Panc1 (cell line): Measurements from ENCODE around the gene PER3. TPM values are rescaled to one million over a fixed set of nuclear protein-coding genes. Genes with fewer than 3 reads are reported as not detected.
A peak's percentile ranks its signal among the peaks of the same experiment; 100 is the strongest.

ENCODE experiments used
- ATAC-seq: fragments of 200-7000 bp; cut with Tn5 transposase; 2 replicates; pipeline ENCODE4 v1.9.1; 2020; ENCODE audit warnings: mild to moderate bottlenecking, moderate library complexity
- BruUV-seq: library from RNA; stranded (reverse); fragments of 400-500 nt; replicated peaks from 2 replicates; lab custom pipeline; 2021; lab: Mats Ljungman, UMichigan
- CTCF ChIA-PET: fragments of 300-600 bp; sonication (Branson Sonifier 250); formaldehyde crosslinking; loops from one replicate; lab custom pipeline; 2022; ENCODE audit warnings: antibody characterized with exemption; lab: Charles Lee
- POLR2A ChIA-PET: fragments of 300-600 bp; sonication (Branson Sonifier 250); formaldehyde crosslinking; loops from one replicate; lab custom pipeline; 2022; ENCODE audit warnings: antibody characterized with exemption; lab: Charles Lee
- DNase-seq: peaks from one replicate; pipeline ENCODE4 v3.0.0-alpha.2; 2010; ENCODE audit warnings: low read depth, low spot score
- H3K27ac ChIP-seq: 2 replicates; pipeline ENCODE4 v1.5.1; 2011; ENCODE audit warnings: mild to moderate bottlenecking, low read length, inconsistent platforms
- H3K27me3 ChIP-seq: fragments of 200-500 bp; sonication (Bioruptor generic); 2 replicates; pipeline ENCODE4 v1.6.0; 2014; ENCODE audit warnings: low read length, inconsistent platforms; ENCODE audit not compliant: control insufficient read depth, insufficient read depth
- H3K36me3 ChIP-seq: fragments of 200-500 bp; sonication (Bioruptor generic); 2 replicates; pipeline ENCODE4 v1.5.1; 2014; ENCODE audit warnings: inconsistent platforms, mild to moderate bottlenecking, low read length, moderate library complexity; ENCODE audit not compliant: control insufficient read depth, insufficient read depth
- H3K4me1 ChIP-seq: 2 replicates; pipeline ENCODE4 v1.5.1; 2011; ENCODE audit warnings: inconsistent platforms, mild to moderate bottlenecking, low read length, moderate library complexity; ENCODE audit not compliant: control insufficient read depth, insufficient read depth
- H3K4me3 ChIP-seq, 2 experiments: 2 replicates each; pipeline ENCODE4 v1.5.1; 2011 to 2012; ENCODE audit warnings: low read depth in 2 of 2, low read length in 2 of 2, mild to moderate bottlenecking in 2 of 2, inconsistent platforms in 1 of 2, moderate library complexity in 1 of 2
- H3K9me3 ChIP-seq: fragments of 200-500 bp; sonication (Bioruptor generic); 2 replicates; pipeline ENCODE4 v1.5.1; 2014; ENCODE audit warnings: low read depth, mild to moderate bottlenecking, inconsistent platforms, low read length, moderate library complexity; ENCODE audit not compliant: control insufficient read depth, insufficient read depth
- POLR2AphosphoS5 ChIP-seq: IDR thresholded peaks from 2 replicates; pipeline ENCODE4 v1.6.1; 2012; ENCODE audit warnings: mild to moderate bottlenecking, low read depth, low read length, moderate library complexity
- SIN3A ChIP-seq: IDR thresholded peaks from 2 replicates; pipeline ENCODE4 v1.6.1; 2012; ENCODE audit warnings: low read depth, mild to moderate bottlenecking, low read length, moderate library complexity, borderline replicate concordance; ENCODE audit not compliant: insufficient read depth
- TCF7L2 ChIP-seq: IDR thresholded peaks from 2 replicates; pipeline ENCODE4 v1.6.1; 2011; ENCODE audit warnings: mild to moderate bottlenecking, low read depth, low read length, inconsistent platforms
- in situ Hi-C: cut with HindIII; loops from 2 replicates; pipeline ENCODE4 v1.10.0; 2016; ENCODE audit warnings: low sequenced_read_pairs, low pct_unique_long_range_greater_than_20kb
- intact Hi-C: fragments of 100-400 bp; cut with micrococcal nuclease; formaldehyde crosslinking; loops from one replicate; pipeline ENCODE4 v1.10.0; 2022; ENCODE audit not compliant: unreplicated experiment
- total RNA-seq: library from RNA; stranded (reverse); gene quantifications from one replicate; pipeline ENCODE4 v1.2.1, GENCODE V29; 2021; ENCODE audit not compliant: unreplicated experiment
- TF ChIP-seq, protein P1 (sequence below), 2 experiments: IDR thresholded peaks; 2 replicates each; pipeline ENCODE4 v1.6.1; 2011 to 2012; ENCODE audit warnings: low read depth in 2 of 2, control low read depth in 1 of 2, low read length in 1 of 2, mild to moderate bottlenecking in 1 of 2, moderate library complexity in 1 of 2; ENCODE audit not compliant: insufficient read depth in 1 of 2
- TF ChIP-seq, protein P2 (sequence below): fragments of 450-650 bp; IDR thresholded peaks from 2 replicates; pipeline ENCODE4 v1.5.1; 2017; ENCODE audit warnings: mild to moderate bottlenecking

PER3 gene
- total RNA-seq, 1 experiment from 2014 or later: 17.0 TPM

DNA sequence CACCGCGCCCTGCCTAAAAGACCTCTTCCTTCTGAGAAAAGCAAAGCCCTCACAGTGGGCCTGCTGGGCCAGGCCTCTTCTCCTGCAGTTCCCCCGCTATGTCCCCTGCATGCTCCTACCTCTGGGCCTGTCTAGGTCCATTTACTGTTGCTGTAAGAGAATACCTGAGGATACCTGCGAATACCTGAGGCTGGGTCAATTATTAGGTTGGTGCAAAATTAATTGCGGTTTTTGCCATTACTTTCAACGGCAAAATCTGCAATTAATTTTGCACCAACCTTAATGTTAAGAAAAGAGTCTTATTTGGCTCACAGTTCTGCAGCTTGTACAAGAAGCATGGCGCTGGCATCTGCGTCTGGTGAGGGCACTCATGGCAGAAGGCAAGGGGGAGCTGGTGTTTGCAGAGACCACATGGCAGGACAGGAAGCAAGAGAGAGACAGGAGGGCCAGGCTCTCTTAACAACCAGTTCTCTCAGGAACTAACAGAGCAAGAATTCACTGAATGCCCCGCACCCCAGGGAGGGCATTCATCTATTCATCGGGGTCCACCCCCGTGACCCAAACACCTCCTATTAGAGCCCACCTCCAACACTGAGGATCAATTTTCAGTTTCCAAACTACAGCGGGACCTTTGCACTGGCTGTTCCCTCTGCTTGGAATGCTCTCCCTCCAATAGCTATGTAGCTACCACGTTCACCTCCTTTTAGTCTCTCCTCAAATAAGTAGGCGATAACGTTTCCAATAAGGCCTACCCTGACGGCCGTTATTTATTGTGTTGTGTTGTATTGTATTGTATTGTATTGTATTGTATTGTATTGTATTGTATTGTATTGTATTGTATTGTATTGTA is 78.3 kb downstream of the PER3 start:
- TF ChIP-seq SIN3A (no peak), TCF7L2 (no peak), POLR2AphosphoS5 (no peak)
- TF ChIP-seq, protein P1, sequence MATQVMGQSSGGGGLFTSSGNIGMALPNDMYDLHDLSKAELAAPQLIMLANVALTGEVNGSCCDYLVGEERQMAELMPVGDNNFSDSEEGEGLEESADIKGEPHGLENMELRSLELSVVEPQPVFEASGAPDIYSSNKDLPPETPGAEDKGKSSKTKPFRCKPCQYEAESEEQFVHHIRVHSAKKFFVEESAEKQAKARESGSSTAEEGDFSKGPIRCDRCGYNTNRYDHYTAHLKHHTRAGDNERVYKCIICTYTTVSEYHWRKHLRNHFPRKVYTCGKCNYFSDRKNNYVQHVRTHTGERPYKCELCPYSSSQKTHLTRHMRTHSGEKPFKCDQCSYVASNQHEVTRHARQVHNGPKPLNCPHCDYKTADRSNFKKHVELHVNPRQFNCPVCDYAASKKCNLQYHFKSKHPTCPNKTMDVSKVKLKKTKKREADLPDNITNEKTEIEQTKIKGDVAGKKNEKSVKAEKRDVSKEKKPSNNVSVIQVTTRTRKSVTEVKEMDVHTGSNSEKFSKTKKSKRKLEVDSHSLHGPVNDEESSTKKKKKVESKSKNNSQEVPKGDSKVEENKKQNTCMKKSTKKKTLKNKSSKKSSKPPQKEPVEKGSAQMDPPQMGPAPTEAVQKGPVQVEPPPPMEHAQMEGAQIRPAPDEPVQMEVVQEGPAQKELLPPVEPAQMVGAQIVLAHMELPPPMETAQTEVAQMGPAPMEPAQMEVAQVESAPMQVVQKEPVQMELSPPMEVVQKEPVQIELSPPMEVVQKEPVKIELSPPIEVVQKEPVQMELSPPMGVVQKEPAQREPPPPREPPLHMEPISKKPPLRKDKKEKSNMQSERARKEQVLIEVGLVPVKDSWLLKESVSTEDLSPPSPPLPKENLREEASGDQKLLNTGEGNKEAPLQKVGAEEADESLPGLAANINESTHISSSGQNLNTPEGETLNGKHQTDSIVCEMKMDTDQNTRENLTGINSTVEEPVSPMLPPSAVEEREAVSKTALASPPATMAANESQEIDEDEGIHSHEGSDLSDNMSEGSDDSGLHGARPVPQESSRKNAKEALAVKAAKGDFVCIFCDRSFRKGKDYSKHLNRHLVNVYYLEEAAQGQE (IDR thresholded peaks at IDR 0.05; ENCODE audit: insufficient read depth in 1 of 2, low read depth in 2 of 2, low read length in 1 of 2): no peak
- TF ChIP-seq, protein P2, sequence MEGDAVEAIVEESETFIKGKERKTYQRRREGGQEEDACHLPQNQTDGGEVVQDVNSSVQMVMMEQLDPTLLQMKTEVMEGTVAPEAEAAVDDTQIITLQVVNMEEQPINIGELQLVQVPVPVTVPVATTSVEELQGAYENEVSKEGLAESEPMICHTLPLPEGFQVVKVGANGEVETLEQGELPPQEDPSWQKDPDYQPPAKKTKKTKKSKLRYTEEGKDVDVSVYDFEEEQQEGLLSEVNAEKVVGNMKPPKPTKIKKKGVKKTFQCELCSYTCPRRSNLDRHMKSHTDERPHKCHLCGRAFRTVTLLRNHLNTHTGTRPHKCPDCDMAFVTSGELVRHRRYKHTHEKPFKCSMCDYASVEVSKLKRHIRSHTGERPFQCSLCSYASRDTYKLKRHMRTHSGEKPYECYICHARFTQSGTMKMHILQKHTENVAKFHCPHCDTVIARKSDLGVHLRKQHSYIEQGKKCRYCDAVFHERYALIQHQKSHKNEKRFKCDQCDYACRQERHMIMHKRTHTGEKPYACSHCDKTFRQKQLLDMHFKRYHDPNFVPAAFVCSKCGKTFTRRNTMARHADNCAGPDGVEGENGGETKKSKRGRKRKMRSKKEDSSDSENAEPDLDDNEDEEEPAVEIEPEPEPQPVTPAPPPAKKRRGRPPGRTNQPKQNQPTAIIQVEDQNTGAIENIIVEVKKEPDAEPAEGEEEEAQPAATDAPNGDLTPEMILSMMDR: no peak
- no peak for DNase-seq
- H3K27me3 ChIP-seq: no peaks in the 10 kb centered on the region
- no peaks in the 10 kb centered on the region for H3K9me3 ChIP-seq
- no peak for ATAC-seq
- POLR2A ChIA-PET: interaction anchor here (0.7 kb wide), 1 partner anchor 46 kb away, joined by 10 read pairs; no protein-coding TSS in a partner anchor
- in situ Hi-C loops (no loop called here), intact Hi-C loops (no loop called here)
- CTCF ChIA-PET: no interaction called here
- H3K4me3 ChIP-seq: no peak overlapping the region
- no TSS peak for BruUV-seq
- H3K4me1 ChIP-seq: no peaks in the 10 kb centered on the region
- no peaks in the 10 kb centered on the region for H3K36me3 ChIP-seq
- no peak overlapping the region for H3K27ac ChIP-seq

DNA sequence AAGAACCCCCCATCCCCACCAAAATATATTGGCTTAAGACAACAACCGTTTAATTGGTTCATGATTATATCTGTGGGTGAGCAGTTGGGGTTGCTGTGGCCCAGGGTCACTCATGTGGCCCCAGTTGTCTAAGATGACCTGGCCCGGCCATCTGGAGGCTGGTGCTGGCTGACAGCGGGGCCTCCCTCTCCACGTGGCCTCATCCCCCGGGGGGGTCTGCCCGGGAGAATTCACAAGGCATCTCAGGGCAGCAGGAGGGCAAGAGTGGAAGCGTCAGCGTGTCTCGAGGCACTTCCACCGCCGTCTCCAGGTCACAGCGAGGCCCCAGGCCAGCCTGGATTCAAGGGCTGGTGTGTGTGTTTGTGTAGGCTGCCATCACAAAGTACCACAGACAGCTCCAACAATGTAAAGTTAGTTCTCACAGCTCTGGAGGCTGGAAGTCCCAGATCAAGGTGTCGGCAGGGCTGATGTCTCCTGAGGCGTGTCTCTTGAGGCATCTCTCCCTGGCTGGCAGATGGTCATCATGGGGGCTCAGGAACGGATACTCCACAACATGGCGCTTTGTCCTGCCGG is 79.8 kb downstream of the PER3 start:
- ChIA-PET POLR2A (no interaction called here), CTCF (no interaction called here)
- Histone ChIP-seq H3K27me3 (no peaks in the 10 kb centered on the region), H3K27ac (no peak overlapping the region), H3K36me3 (no peaks in the 10 kb centered on the region), H3K4me1 (no peaks in the 10 kb centered on the region), H3K9me3 (no peaks in the 10 kb centered on the region), H3K4me3 (no peak overlapping the region)
- in situ Hi-C loops (no loop called here), intact Hi-C loops (no loop called here)
- no TSS peak for BruUV-seq
- TF ChIP-seq SIN3A: no peak
- TF ChIP-seq, protein P1 (IDR thresholded peaks at IDR 0.05; ENCODE audit: insufficient read depth in 1 of 2, low read depth in 2 of 2, low read length in 1 of 2): peak; percentile 63 to 66; a peak in 2 of 4 replicates
- DNase-seq: no peak
- no peak for ATAC-seq
